Chondrocyte (in vitro differentiated cells): ENCODE results near the gene GREB1L. TPM values are rescaled to one million over a fixed set of nuclear protein-coding genes. Genes with fewer than 3 reads are reported as not detected.

Experiments used
- DNase-seq: peaks from one replicate; pipeline ENCODE4 v3.0.0; 2021; ENCODE audit warnings: mixed read lengths, low spot score
- H3K27ac Mint-ChIP-seq: one replicate; pipeline ENCODE4 v1.8.0; 2021; ENCODE audit warnings: mild to moderate bottlenecking, moderate library complexity, mixed read lengths; ENCODE audit not compliant: unreplicated experiment
- H3K27me3 Mint-ChIP-seq: 2 replicates; pipeline ENCODE4 v1.8.0; 2021; ENCODE audit warnings: low read depth, mixed read lengths
- H3K36me3 Mint-ChIP-seq: 2 replicates; pipeline ENCODE4 v1.8.0; 2021; ENCODE audit warnings: low read depth, mixed read lengths
- H3K4me1 Mint-ChIP-seq: 2 replicates; pipeline ENCODE4 v1.8.0; 2021; ENCODE audit warnings: low read depth, mild to moderate bottlenecking, mixed read lengths
- H3K4me3 Mint-ChIP-seq: one replicate; pipeline ENCODE4 v1.8.0; 2021; ENCODE audit warnings: mild to moderate bottlenecking, moderate library complexity, mixed read lengths; ENCODE audit not compliant: unreplicated experiment
- H3K9me3 Mint-ChIP-seq: 2 replicates; pipeline ENCODE4 v1.8.0; 2021; ENCODE audit warnings: low read depth, mixed read lengths
- total RNA-seq: library from RNA; stranded (reverse); gene quantifications from 3 replicates; pipeline ENCODE4 v1.2.1, GENCODE V29; 2021
- TF ChIP-seq, protein P1 (sequence below): fragments of 200-600 bp; sonication (generic); IDR thresholded peaks from 2 replicates; pipeline ENCODE4 v1.5.0; 2021; ENCODE audit warnings: antibody characterized with exemption, mild to moderate bottlenecking, moderate library complexity

The GREB1L gene
- total RNA-seq, 1 donor from 2014 or later: 2.4 TPM

DNA sequence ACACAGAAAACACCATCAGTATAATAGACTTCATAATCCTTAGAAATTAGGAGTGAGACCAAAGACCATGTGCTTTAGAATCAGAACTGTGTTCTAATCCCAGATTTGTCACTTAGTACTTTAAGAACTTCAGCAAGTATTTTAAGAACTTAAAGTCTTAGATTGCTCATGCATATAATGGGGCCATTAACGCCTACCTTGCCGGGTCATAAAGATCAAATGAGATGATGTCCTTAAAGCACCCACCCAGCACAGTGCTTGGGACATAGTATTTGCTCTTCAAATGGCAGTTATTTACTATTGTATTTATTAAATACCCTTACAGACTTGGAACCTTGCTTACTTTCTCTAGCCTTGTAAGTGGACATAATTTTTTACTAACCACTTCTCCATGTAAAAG lies 156.1 kb downstream of the GREB1L start:
- no peaks in the 10 kb centered on the region for H3K4me1 Mint-ChIP-seq
- TF ChIP-seq, protein P1, sequence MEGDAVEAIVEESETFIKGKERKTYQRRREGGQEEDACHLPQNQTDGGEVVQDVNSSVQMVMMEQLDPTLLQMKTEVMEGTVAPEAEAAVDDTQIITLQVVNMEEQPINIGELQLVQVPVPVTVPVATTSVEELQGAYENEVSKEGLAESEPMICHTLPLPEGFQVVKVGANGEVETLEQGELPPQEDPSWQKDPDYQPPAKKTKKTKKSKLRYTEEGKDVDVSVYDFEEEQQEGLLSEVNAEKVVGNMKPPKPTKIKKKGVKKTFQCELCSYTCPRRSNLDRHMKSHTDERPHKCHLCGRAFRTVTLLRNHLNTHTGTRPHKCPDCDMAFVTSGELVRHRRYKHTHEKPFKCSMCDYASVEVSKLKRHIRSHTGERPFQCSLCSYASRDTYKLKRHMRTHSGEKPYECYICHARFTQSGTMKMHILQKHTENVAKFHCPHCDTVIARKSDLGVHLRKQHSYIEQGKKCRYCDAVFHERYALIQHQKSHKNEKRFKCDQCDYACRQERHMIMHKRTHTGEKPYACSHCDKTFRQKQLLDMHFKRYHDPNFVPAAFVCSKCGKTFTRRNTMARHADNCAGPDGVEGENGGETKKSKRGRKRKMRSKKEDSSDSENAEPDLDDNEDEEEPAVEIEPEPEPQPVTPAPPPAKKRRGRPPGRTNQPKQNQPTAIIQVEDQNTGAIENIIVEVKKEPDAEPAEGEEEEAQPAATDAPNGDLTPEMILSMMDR: no peak
- H3K9me3 Mint-ChIP-seq: no peaks in the 10 kb centered on the region
- H3K27me3 Mint-ChIP-seq: peaks cover 13% of the 10 kb centered on the region
- H3K4me3 Mint-ChIP-seq: no peak overlapping the region
- DNase-seq: no peak
- H3K36me3 Mint-ChIP-seq: peaks cover 2% of the 10 kb centered on the region
- H3K27ac Mint-ChIP-seq: no peak overlapping the region

DNA sequence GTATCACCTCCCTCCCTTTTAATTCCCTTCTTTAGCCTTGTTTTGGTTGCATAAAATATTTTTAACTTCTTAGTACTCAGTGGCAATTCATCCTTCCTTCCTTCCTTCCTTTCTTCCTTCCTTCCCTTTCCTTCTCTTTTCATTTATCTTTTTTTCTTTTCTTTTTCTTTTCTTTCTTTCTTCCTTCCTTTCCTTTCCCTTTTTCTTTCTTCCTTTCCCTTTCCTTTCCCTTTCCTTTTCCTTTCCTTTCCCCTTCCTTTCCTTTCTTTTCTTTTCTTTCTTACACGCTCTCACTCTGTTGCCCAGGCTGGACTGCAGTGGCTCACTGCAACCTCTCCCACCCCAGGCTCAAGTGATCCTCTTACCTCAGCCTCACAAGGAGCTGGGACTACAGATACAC lies 160.2 kb downstream of the GREB1L start:
- Mint-ChIP-seq H3K27ac (no peak overlapping the region), H3K4me1 (no peaks in the 10 kb centered on the region)
- DNase-seq: no peak

DNA sequence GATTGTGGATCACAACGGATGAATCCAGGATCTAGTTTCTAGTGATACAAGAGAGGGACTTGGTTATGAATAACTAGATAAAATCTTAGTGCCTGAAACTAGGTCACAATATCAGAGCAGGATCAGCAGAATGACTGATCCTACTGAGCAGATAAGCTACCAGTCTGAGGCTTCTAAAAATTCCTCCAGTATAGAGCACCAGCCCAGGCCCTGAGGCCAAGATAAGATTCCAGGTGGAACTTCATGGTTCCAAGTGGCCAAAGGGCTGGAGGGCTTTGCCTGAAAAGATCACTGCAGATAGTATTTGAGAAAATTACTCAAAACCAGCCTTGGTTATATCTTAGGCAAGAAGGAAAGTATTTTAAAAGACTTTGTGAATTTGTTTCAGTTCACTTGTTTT lies 162.4 kb downstream of the GREB1L start:
- H3K27me3 Mint-ChIP-seq: peaks cover 10% of the 10 kb centered on the region
- H3K27ac Mint-ChIP-seq: no peak overlapping the region
- TF ChIP-seq, protein P1: no peak
- no peak overlapping the region for H3K4me3 Mint-ChIP-seq
- H3K9me3 Mint-ChIP-seq: no peaks in the 10 kb centered on the region
- no peak for DNase-seq
- H3K4me1 Mint-ChIP-seq: no peaks in the 10 kb centered on the region
- no peaks in the 10 kb centered on the region for H3K36me3 Mint-ChIP-seq

More for the DNA sequence above, 160.2 kb downstream of the GREB1L start:
- Mint-ChIP-seq H3K9me3 (no peaks in the 10 kb centered on the region), H3K36me3 (no peaks in the 10 kb centered on the region), H3K4me3 (no peak overlapping the region), H3K27me3 (peaks cover 13% of the 10 kb centered on the region)
- TF ChIP-seq, protein P1: no peak

DNA sequence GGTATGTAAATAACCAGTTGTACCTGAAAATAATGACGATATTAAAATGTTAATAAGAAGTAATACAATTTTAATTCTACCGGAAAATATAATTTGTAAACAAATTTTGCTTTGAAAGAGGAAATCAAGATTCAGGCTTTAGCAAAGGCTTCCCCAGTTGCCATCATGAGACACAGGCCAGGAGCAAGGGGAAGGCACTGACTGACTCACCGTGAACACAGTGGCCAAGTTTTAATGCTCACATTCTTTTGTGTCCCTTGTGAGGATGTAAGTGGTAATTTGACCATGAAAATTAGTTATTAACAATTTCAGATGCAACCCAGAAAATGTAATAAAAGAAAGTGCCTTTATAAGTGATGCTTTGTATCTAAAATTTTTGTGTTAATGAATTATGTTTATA lies 164.1 kb downstream of the GREB1L start:
- H3K27me3 Mint-ChIP-seq: peaks cover 3% of the 10 kb centered on the region
- DNase-seq: no peak
- no peaks in the 10 kb centered on the region for H3K9me3 Mint-ChIP-seq
- no peaks in the 10 kb centered on the region for H3K4me1 Mint-ChIP-seq
- TF ChIP-seq, protein P1: no peak
- H3K27ac Mint-ChIP-seq: no peak overlapping the region
- H3K4me3 Mint-ChIP-seq: no peak overlapping the region
- H3K36me3 Mint-ChIP-seq: no peaks in the 10 kb centered on the region

DNA sequence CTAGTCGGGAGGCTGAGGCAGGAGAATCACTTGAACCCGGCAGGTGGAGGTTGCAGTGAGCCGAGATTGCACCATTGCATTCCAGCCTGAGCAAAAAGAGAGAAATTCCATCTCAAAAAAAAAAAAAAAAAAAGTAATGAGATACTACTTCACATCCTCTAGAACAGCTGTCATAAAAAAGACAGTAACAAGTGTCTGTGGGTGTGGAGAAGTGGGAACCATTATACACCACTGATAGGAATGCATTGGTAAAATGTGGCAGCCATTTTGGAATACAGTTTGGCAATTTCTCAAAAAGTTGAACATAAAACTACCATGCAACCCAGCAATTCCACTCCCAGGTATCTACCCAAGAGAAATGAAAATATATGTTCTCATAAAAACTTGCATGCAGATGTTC lies 166.6 kb downstream of the GREB1L start:
- TF ChIP-seq, protein P1: no peak
- DNase-seq: no peak
- Mint-ChIP-seq H3K36me3 (no peaks in the 10 kb centered on the region), H3K9me3 (no peaks in the 10 kb centered on the region), H3K4me1 (no peaks in the 10 kb centered on the region), H3K27me3 (no peaks in the 10 kb centered on the region), H3K27ac (no peak overlapping the region), H3K4me3 (no peak overlapping the region)
